ENCODE results near the gene ZNF841. TPM values are rescaled to one million over a fixed set of nuclear protein-coding genes. Genes with fewer than 3 reads are reported as not detected.
A peak's percentile ranks its signal among the peaks of the same experiment; 100 is the strongest.
"Not testable (repeated sequence)": the region's sequence is repeated elsewhere in the genome, so short reads cannot be mapped to it uniquely, and the experiment has no call there.

The ZNF841 gene
- polyA plus RNA-seq, 3 donors, result 14.0 to 27.7 (median 23.6) TPM

- no peak for DNase-seq
Observed at GRCh38 chr19:52070496-52070895, 25.1 kb downstream of the ZNF841 start.

- DNase-seq, result no peak
Observed at GRCh38 chr19:52069653-52070052, 25.9 kb downstream of the ZNF841 start.

- no peak for DNase-seq
Observed at GRCh38 chr19:52066258-52066863, 29.2 kb downstream of the ZNF841 start.

DNA sequence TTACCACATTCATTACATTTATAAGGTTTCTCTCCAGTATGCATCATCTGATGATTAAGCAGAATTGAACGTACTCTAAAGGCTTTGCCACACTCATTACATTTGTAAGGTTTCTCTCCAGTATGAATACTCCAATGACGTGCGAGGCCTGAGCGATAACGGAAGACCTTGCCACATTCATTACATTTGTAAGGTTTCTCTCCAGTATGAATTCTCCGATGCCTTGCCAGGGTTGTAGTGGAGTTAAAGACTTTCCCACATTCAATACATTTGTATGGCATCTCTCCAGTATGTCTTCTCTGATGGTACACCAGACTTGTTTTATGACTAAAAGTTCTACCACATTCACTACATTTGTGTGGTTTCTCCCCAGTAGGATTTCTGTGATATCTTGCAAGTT is 30.2 kb downstream of the ZNF841 start:
- no peak for DNase-seq

GRCh38 chr19:52056480-52056879 is 39.1 kb downstream of the ZNF841 start:
- DNase-seq, result not testable (repeated sequence)

DNA sequence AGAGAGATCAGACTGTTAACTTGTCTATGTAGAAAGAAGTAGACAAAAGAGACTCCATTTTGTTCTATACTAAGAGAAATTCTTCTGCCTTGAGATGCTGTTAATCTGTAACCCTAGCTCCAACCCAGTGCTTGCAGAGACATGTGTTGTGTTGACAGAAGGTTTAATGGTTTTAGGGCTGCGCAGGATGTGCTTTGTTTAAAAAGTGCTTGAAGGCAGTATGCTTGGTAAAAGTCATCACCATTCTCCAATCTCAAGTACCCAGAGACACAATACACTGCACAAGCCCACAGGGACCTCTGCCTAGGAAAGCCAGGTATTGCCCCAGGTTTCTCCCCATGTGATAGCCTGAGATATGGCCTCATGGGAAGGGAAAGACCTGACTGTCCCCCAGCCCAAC is 43.8 kb downstream of the ZNF841 start:
- not testable (repeated sequence) for DNase-seq

DNA sequence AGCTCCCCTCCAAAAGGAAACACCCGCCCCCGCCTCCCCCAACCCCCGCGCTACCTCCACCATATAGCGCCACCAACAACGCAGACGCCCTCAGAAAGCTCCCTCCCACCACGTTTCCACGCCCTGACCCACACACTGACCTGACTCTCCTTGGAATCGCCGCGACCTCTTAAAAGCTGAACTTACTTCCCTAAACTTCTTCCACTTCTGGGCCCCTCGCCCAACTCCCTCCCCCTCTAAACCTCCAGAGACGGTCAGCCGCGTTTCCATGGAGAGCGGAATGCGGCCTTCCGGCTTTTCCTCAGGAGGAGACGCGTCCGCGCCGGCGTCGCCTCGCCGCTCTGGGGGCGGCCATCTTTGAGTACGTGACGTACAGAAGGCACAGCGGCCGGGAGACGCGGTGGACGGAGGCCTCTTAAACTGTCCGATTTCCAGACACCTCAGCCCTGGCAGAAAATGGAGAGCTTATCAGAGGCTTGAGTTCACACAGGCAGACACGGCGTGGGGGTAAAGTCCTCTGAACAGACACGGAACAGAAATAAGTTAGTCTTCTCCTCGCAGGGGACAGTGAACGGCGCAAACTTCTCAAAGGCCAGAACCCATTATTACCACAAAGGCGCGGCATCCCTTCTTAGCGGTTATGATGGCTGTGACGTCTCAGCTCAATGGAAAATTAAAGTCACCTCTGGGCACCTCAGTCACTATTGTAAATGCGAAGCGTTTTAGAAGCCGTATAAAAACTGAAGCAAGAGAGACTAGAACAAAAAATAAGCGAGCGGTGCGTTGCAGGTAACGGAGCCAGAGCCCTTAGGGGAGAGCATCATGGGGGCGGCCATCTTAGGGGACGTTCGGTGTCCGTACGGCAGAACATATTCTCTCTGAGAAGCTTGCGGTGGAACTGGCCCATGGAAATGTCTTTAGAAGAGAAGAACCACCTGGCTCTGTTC is 46.7 kb downstream of the ZNF841 start, which contains the start of gene ZNF432:
ZNF432 (minus strand) TSS at position 284 of the 947 bp plus-strand sequence. CDS start 1,970 bp downstream, outside the sequence.
- peak; percentile 97 for DNase-seq

DNA sequence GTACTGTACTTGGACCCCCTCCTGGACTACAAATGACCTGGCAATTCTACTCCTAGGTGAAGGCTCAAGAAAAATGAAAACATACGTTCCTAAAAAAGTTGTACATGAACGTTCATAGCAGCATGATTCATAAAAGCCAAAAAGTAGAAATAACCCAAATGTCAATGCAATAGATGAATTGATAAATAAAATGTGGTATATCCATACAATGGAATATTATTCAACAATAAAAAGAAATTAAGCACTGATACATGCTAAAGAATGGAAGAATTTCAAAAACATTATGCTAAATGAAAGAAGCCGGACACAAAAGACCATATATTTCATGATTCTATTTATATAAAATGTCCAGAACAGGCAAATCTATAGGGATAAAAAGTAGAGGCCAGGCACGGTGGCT is 56.4 kb downstream of the ZNF841 start:
- no peak for DNase-seq

DNA sequence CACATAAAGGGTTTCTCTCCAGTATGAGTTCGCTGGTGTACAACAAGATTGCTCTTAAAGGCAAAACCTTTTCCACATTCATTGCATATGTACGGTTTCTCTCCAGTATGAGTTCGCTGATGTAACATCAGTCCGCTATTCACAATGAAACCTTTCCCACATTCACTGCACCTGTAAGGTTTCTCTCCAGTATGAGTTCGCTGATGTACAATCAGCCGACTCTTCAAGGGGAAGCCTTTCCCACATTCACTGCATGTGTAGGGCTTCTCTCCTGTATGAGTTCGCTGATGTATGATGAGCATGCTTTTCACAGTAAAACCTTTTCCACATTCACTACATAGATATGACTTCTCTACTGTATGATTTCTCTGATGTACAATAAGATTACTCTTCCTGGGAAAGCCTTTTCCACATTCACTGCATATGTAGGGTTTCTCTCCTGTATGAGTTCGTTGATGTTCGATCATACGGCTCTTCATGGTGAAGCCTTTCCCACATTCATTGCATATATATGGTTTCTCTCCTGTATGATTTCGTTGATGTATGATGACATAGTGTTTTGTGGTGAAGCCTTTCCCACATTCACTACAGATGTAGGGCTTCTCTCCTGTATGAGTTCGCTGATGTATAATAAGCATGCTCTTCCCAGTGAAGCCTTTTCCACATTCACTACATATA is 61.4 kb downstream of the ZNF841 start:
- no peak for DNase-seq

GRCh38 chr19:52028780-52029123 is 66.8 kb downstream of the ZNF841 start:
- DNase-seq, result no peak

- peak; percentile 91 for DNase-seq
Observed at GRCh38 chr19:52028027-52028779, 67.4 kb downstream of the ZNF841 start, which contains the start of gene ZNF614. Gene ZNF614 (minus strand): TSS chr19:52028379. CDS start chr19:52025745, 2,634 bp downstream.

DNA sequence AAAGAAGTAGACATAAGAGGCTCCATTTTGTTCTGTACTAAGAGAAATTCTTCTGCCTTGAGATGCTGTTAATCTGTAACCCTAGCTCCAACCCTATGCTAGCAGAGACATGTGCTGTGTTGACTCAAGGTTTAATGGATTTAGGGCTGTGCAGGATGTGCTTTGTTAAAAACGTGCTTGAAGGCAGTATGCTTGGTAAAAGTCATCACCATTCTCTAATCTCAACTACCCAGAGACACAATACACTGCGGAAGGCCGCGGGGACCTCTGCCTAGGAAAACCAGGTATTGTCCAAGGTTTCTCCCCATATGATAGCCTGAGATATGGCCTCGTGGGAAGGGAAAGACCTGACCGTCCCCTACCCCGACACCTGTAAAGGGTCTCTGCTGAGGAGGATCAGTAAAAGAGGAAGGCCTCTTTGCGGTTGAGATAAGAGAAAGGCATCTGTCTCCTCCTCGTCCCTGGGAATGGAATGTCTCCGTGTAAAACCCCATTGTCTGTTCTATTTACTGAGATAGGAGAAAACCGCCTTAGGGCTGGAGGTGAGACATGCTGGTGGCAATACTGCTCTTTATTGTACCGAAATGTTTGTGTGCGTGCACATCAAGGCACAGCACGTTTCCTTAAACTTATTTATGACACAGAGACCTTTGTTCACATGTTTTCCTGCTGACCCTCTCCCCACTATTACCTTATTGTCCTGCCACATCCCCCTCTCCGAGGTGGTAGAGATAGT is 69.1 kb downstream of the ZNF841 start:
- not testable (repeated sequence) for DNase-seq

DNA sequence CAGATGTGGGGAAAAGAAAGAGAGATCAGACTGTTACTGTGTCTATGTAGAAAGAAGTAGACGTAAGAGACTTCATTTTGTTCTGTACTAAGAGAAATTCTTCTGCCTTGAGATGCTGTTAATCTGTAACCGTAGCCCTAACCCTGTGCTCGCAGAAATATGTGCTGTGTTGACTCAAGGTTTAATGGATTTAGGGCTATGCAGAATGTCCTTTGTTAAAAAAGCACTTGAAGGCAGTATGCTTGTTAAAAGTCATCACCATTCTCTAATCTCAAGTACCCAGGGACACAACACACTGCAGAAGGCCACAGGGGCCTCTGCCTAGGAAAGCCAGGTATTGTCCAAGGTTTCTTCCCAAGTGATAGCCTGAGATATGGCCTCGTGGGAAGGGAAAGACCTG is 71.1 kb downstream of the ZNF841 start:
- not testable (repeated sequence) for DNase-seq

GRCh38 chr19:52022193-52022592 is 73.4 kb downstream of the ZNF841 start:
- no peak for DNase-seq

DNA sequence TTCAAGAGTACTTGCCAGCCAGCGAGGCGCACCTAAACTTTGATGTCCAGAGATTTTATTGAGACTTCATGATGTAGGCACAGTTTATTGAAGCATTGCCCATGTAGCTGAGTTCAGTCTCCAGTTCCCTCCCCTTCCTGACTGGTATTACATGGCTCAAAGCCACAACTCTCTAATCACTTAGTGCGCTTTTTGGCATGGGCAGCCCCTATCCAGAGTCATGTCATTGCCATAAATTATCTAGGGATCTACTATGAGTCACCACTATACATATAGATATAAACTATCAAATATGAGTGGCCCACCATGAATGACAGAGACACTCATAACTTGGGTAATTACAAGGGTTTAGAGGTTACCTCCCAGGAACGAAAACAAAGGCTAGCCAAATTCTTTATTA is 75.1 kb downstream of the ZNF841 start:
- DNase-seq, result no peak

Other genes starting within 250 kb of the ZNF841 start
- gene ZNF577, start 207.8 kb downstream of the ZNF841 start, polyA plus RNA-seq (ENCODE audit: insufficient read length in 3 of 3), result 10 to 100 TPM; 40.9 to 59.4 (median 43.7) TPM
- 10 to 100 TPM; 27.0 to 30.1 (median 29.8) TPM for gene ZNF649, start 190.7 kb downstream of the ZNF841 start, polyA plus RNA-seq (ENCODE audit: insufficient read length in 3 of 3)
- 10 to 100 TPM; 12.7 to 15.1 (median 13.7) TPM for gene ZNF613, start 168.3 kb downstream of the ZNF841 start, polyA plus RNA-seq (ENCODE audit: insufficient read length in 3 of 3)
- 10 to 100 TPM; 17.4 to 23.1 (median 18.4) TPM for gene ZNF350, start 108.9 kb downstream of the ZNF841 start, polyA plus RNA-seq (ENCODE audit: insufficient read length in 3 of 3)
- 10 to 100 TPM; 15.5 to 21.5 (median 18.3) TPM for gene ZNF615, start 87.6 kb downstream of the ZNF841 start, polyA plus RNA-seq (ENCODE audit: insufficient read length in 3 of 3)
- 10 to 100 TPM; 15.9 to 19.0 (median 17.6) TPM for gene ZNF614, start 67.4 kb downstream of the ZNF841 start, polyA plus RNA-seq (ENCODE audit: insufficient read length in 3 of 3)
- gene ZNF432, start 46.9 kb downstream of the ZNF841 start, polyA plus RNA-seq (ENCODE audit: insufficient read length in 3 of 3), result 10 to 100 TPM; 20.0 to 27.8 (median 24.1) TPM
- 10 to 100 TPM; 18.0 to 19.9 (median 18.4) TPM for gene ZNF616, start 44.2 kb upstream of the ZNF841 start, polyA plus RNA-seq (ENCODE audit: insufficient read length in 3 of 3)
- gene ZNF836, start 75.9 kb upstream of the ZNF841 start, polyA plus RNA-seq (ENCODE audit: insufficient read length in 3 of 3), result 10 to 100 TPM; 14.0 to 20.1 (median 18.9) TPM
- 100 to 1,000 TPM; 435 to 499 (median 492) TPM for gene PPP2R1A, start 94.3 kb upstream of the ZNF841 start, polyA plus RNA-seq (ENCODE audit: insufficient read length in 3 of 3)
- gene ZNF766, start 173.8 kb upstream of the ZNF841 start, polyA plus RNA-seq (ENCODE audit: insufficient read length in 3 of 3), result 10 to 100 TPM; 16.9 to 23.5 (median 18.7) TPM
- gene ZNF480, start 201.4 kb upstream of the ZNF841 start, polyA plus RNA-seq (ENCODE audit: insufficient read length in 3 of 3), result 10 to 100 TPM; 15.9 to 16.5 (median 16.4) TPM
- gene ZNF610, start 240.5 kb upstream of the ZNF841 start, polyA plus RNA-seq (ENCODE audit: insufficient read length in 3 of 3), result 10 to 100 TPM; 11.2 to 13.4 (median 11.4) TPM

Measured in renal pelvis (tissue), 4 donors.